K562 (cell line): ENCODE data around the gene RAB17. TPM values are rescaled to one million over a fixed set of nuclear protein-coding genes. Genes with fewer than 3 reads are reported as not detected.

ENCODE experiments used
- ATAC-seq: fragments of 200-7000 bp; cut with Tn5 transposase; 3 replicates; pipeline ENCODE4 v1.9.1; 2020; ENCODE audit warnings: moderate library complexity
- BruUV-seq: library from RNA; stranded (reverse); fragments of 400-500 nt; replicated peaks from 2 replicates; lab custom pipeline; 2021; lab: Mats Ljungman, UMichigan
- CTCF ChIA-PET: fragments of 300-600 bp; formaldehyde crosslinking; extraction: SDS; loops from one replicate; lab custom pipeline; 2021; ENCODE audit warnings: low intra/inter-chr PET ratio; lab: Yijun Ruan, JAX
- POLR2A ChIA-PET: fragments of 300-600, 350-650 bp; sonication (Branson Sonifier 250); formaldehyde crosslinking; extraction: SDS; loops from one replicate; lab custom pipeline; 2021; ENCODE audit warnings: antibody characterized with exemption, inconsistent platforms; lab: Yijun Ruan, JAX
- DNase-seq, 4 experiments: peaks; one replicate each; pipeline versions ENCODE4 v3.0.0 to v3.0.0-alpha.2; 2011 to 2018; ENCODE audit warnings: low spot score in 3 of 4, mixed read lengths in 3 of 4; ENCODE audit errors: extremely low read depth in 1 of 4
- FAIRE-seq: peaks from 2 replicates; lab custom pipeline; 2011; peaks lifted over from hg19 to GRCh38; lab: Jason Lieb, UNC
- H2AFZ ChIP-seq: 2 replicates; pipeline ENCODE4 v1.6.0; 2011; ENCODE audit warnings: low read depth, low read length, control low read depth, inconsistent platforms
- H3K27ac ChIP-seq: fragments of 200-600 bp; 3 replicates; pipeline ENCODE4 v1.8.0; 2011; ENCODE audit warnings: low read depth, mild to moderate bottlenecking, control low read depth, inconsistent platforms, low read length, moderate library complexity, mixed read lengths; ENCODE audit errors: extremely low read depth
- H3K27me3 ChIP-seq, 2 experiments: fragments of 300-600 bp in 1 of 2; 2 replicates in 1 of 2; 3 replicates in 1 of 2; pipeline versions ENCODE4 v1.6.0 to v1.8.0; 2011; ENCODE audit warnings: inconsistent platforms in 2 of 2, low read length in 2 of 2, mild to moderate bottlenecking in 1 of 2, mixed read lengths in 1 of 2, moderate library complexity in 1 of 2; ENCODE audit not compliant: control insufficient read depth in 2 of 2, insufficient read depth in 2 of 2
- H3K36me3 ChIP-seq: fragments of 300-600 bp; 3 replicates; pipeline ENCODE4 v1.8.0; 2011; ENCODE audit warnings: mild to moderate bottlenecking, low read length, inconsistent platforms; ENCODE audit not compliant: control insufficient read depth, insufficient read depth
- H3K4me1 ChIP-seq, 2 experiments: fragments of 200-600 bp in 1 of 2; replicated peaks in 1 of 2; 2 replicates in 1 of 2; 3 replicates in 1 of 2; pipeline versions ENCODE4 v1.5.1 to v1.8.0; 2011; ENCODE audit warnings: inconsistent platforms in 2 of 2, low read length in 2 of 2, mild to moderate bottlenecking in 1 of 2, mixed read lengths in 1 of 2, moderate library complexity in 1 of 2; ENCODE audit not compliant: control insufficient read depth in 2 of 2, insufficient read depth in 2 of 2
- H3K4me2 ChIP-seq: 2 replicates; pipeline ENCODE4 v1.6.1; 2011; ENCODE audit warnings: low read length, control low read depth, inconsistent platforms, mixed read lengths; ENCODE audit not compliant: insufficient read depth
- H3K4me3 ChIP-seq: fragments of 200-600 bp; sonication (generic), shearing (Covaris generic); 2 replicates; pipeline ENCODE4 v1.5.1; 2016; ENCODE audit warnings: control low read depth, inconsistent platforms
- H3K79me2 ChIP-seq: fragments of 200-600 bp; 3 replicates; pipeline ENCODE4 v1.8.0; 2011; ENCODE audit warnings: low read length, inconsistent platforms; ENCODE audit not compliant: control insufficient read depth, insufficient read depth
- H3K9ac ChIP-seq, 2 experiments: 2 replicates each; pipeline versions ENCODE4 v1.6.0 to v1.6.1; 2011; ENCODE audit warnings: low read depth in 2 of 2, low read length in 2 of 2, control low read depth in 1 of 2, inconsistent platforms in 1 of 2, mild to moderate bottlenecking in 1 of 2, mixed read lengths in 1 of 2; ENCODE audit not compliant: insufficient read depth in 1 of 2
- H3K9me1 ChIP-seq: one replicate; pipeline ENCODE4 v1.6.0; 2011; ENCODE audit warnings: inconsistent platforms, mild to moderate bottlenecking, low read length, moderate library complexity; ENCODE audit not compliant: control insufficient read depth, insufficient read depth
- H3K9me3 ChIP-seq: replicated peaks from 2 replicates; pipeline ENCODE4 v1.5.1; 2011; ENCODE audit warnings: low read depth, low read length, inconsistent platforms; ENCODE audit not compliant: control insufficient read depth, insufficient read depth
- H4K20me1 ChIP-seq: replicated peaks from 2 replicates; pipeline ENCODE4 v1.6.1; 2011; ENCODE audit warnings: low read length, inconsistent platforms, mixed read lengths; ENCODE audit not compliant: control insufficient read depth, insufficient read depth
- E2F3 ChIP-seq: fragments of 250-450 bp; sonication (Bioruptor Pico); IDR thresholded peaks from 2 replicates; pipeline ENCODE4 v1.4.0; 2020; ENCODE audit warnings: mild to moderate bottlenecking
- GABPB2 ChIP-seq: fragments of 250-450 bp; sonication (Bioruptor Pico); conservative IDR thresholded peaks from 2 replicates; pipeline ENCODE4 v1.5.1; 2021; ENCODE audit warnings: mild to moderate bottlenecking
- IRF1 ChIP-seq: sonication (generic); formaldehyde crosslinking; IDR thresholded peaks from 2 replicates; pipeline ENCODE4 v1.8.0; 2022; ENCODE audit warnings: missing genetic modification reagents, mild to moderate bottlenecking, borderline replicate concordance
- PATZ1 ChIP-seq: fragments of 250-450 bp; sonication (Bioruptor Pico); IDR thresholded peaks from 2 replicates; pipeline ENCODE4 v1.5.0; 2020; ENCODE audit warnings: mild to moderate bottlenecking, borderline replicate concordance
- ZBED1 ChIP-seq: IDR thresholded peaks from 2 replicates; pipeline ENCODE4 v1.6.1; 2014
- ZNF23 ChIP-seq: fragments of 250-450 bp; sonication (Bioruptor Pico); IDR thresholded peaks from 2 replicates; pipeline ENCODE4 v1.4.0; 2020; ENCODE audit warnings: mild to moderate bottlenecking
- WGBS: fragments of 100-300 bp; shearing (Covaris generic); methylation state at CpG from one replicate; pipeline ENCODE4 v1.1.6; 2016; ENCODE audit warnings: low coverage, mixed read lengths; ENCODE audit not compliant: insufficient coverage; ENCODE audit errors: missing lambda C conversion rate; 5-methylcytosine and 5-hydroxymethylcytosine counted together
- in situ Hi-C: fragments of 300-500 bp; cut with MboI; formaldehyde crosslinking; loops from 4 replicates; pipeline ENCODE4 v1.15.0; 2018; ENCODE audit warnings: inconsistent platforms, mixed read lengths
- intact Hi-C: fragments of 100-400 bp; cut with micrococcal nuclease; formaldehyde crosslinking; loops from 2 replicates; pipeline ENCODE4 v1.14.2; 2022
- polyA plus RNA-seq, 8 experiments: library from polyadenylated mRNA; depleted of rRNA in 4 of 8; stranded (reverse) in 5 of 8; unstranded in 3 of 8; fragments of >200 nt; fragmentation: Nextera tagmentation in 2 of 8; fragmentation: Illumina TruSeq in 1 of 8; extraction: Ambion mirVana in 2 of 8; extraction: Trizol in 1 of 8; gene quantifications; 2 replicates each; pipeline versions ENCODE4 v1.2.1 to v1.2.3, GENCODE V29; 2011 to 2014; ENCODE audit warnings: inconsistent platforms in 1 of 8, missing spikeins in 1 of 8
- total RNA-seq, 7 experiments: library from RNA; depleted of rRNA in 6 of 7; stranded (reverse); fragments of >200 nt in 6 of 7; fragmentation: Illumina TruSeq in 2 of 7; extraction: Trizol in 2 of 7; gene quantifications; 2 replicates each; pipeline versions ENCODE4 v1.2.1 to v1.2.3, GENCODE V29; 2011 to 2021; ENCODE audit warnings: low replicate concordance in 1 of 7
- TF ChIP-seq, protein P1 (sequence below), 2 experiments: IDR thresholded peaks; 2 replicates each; pipeline ENCODE4 v1.6.1; 2012; ENCODE audit warnings: improper control_type of control experiment in 2 of 2, low read depth in 2 of 2, low read length in 2 of 2, borderline replicate concordance in 1 of 2

Gene RAB17
- total and polyA plus RNA-seq, 9 of the 15 experiments (the other 6 are each of a cell fraction or from before 2014, with no cell fraction given), result 0.13 TPM; not detected in 8

- no TSS peak for BruUV-seq
- no peaks in the 10 kb centered on the region for H3K4me1 ChIP-seq
Measured at GRCh38 chr2:237631801-237632585, 41.5 kb upstream of the RAB17 start.

More at GRCh38 chr2:237631801-237632585, 41.5 kb upstream of the RAB17 start:
- in situ Hi-C loops, result no loop called here
- ATAC-seq (no peak), DNase-seq (no peak), FAIRE-seq (no peak)
- H3K36me3 ChIP-seq, result no peaks in the 10 kb centered on the region
- H3K4me3 ChIP-seq, result no peak overlapping the region
- H3K79me2 ChIP-seq, result no peaks in the 10 kb centered on the region
- TF ChIP-seq GABPB2 (CRISPR knock-in tag) (no peak), PATZ1 (CRISPR knock-in tag) (no peak), ZBED1 (no peak), IRF1 (no peak), ZNF23 (no peak), E2F3 (CRISPR knock-in tag) (no peak)
- TF ChIP-seq, protein P1, sequence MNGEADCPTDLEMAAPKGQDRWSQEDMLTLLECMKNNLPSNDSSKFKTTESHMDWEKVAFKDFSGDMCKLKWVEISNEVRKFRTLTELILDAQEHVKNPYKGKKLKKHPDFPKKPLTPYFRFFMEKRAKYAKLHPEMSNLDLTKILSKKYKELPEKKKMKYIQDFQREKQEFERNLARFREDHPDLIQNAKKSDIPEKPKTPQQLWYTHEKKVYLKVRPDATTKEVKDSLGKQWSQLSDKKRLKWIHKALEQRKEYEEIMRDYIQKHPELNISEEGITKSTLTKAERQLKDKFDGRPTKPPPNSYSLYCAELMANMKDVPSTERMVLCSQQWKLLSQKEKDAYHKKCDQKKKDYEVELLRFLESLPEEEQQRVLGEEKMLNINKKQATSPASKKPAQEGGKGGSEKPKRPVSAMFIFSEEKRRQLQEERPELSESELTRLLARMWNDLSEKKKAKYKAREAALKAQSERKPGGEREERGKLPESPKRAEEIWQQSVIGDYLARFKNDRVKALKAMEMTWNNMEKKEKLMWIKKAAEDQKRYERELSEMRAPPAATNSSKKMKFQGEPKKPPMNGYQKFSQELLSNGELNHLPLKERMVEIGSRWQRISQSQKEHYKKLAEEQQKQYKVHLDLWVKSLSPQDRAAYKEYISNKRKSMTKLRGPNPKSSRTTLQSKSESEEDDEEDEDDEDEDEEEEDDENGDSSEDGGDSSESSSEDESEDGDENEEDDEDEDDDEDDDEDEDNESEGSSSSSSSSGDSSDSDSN (IDR thresholded peaks at IDR 0.05; ENCODE audit: borderline replicate concordance in 1 of 2, low read depth in 2 of 2, low read length in 2 of 2), result no peak
- POLR2A ChIA-PET, result no interaction called here
- WGBS, result 0% methylated on average over 9 of the region's 19 CpGs
- no peaks in the 10 kb centered on the region; the same call in 1 of the 2 replicates for H4K20me1 ChIP-seq
- H3K4me2 ChIP-seq, result no peak overlapping the region
- no peak overlapping the region for H3K9ac ChIP-seq
- intact Hi-C loops, result no loop called here
- no peaks in the 10 kb centered on the region for H3K9me1 ChIP-seq
- peaks cover 2 to 45% of the 10 kb centered on the region in 2 experiments; a peak in 4 of 5 replicates for H3K27me3 ChIP-seq
- CTCF ChIA-PET, result no interaction called here
- H2AFZ ChIP-seq, result no peak overlapping the region
- no peaks in the 10 kb centered on the region for H3K9me3 ChIP-seq
- no peak overlapping the region for H3K27ac ChIP-seq
